Activated T-helper 1 cell treated with anti-CD3 and anti-CD28 coated beads, Interleukin-12 subunit alpha, Interleukin-12 subunit beta, Interleukin-2, Interleukin-4 antibody, amounts not matched to agents 30 ng/mL and 10 ng/mL and 1 ng/mL, durations not matched to agents 14 hours and 24 hours and 36 hours (primary cell): ENCODE results near the gene NUDCD2. TPM values are rescaled to one million over a fixed set of nuclear protein-coding genes. Genes with fewer than 3 reads are reported as not detected.

Experiments used
- DNase-seq: peaks from one replicate; pipeline ENCODE4 v3.0.0; 2021; ENCODE audit warnings: low spot score
- H3K27ac Mint-ChIP-seq: one replicate; pipeline ENCODE4 v1.8.0; 2021; ENCODE audit warnings: mild to moderate bottlenecking, mixed read lengths
- H3K27me3 Mint-ChIP-seq: one replicate; pipeline ENCODE4 v1.8.0; 2022; ENCODE audit warnings: mild to moderate bottlenecking, moderate library complexity, mixed read lengths; ENCODE audit not compliant: insufficient read depth
- H3K36me3 Mint-ChIP-seq: one replicate; pipeline ENCODE4 v1.8.0; 2021; ENCODE audit warnings: low read depth, mixed read lengths
- H3K4me1 Mint-ChIP-seq: one replicate; pipeline ENCODE4 v1.8.0; 2021; ENCODE audit warnings: low read depth, mixed read lengths
- H3K4me3 Mint-ChIP-seq: one replicate; pipeline ENCODE4 v1.8.0; 2021; ENCODE audit warnings: mild to moderate bottlenecking, moderate library complexity, mixed read lengths
- H3K9me3 Mint-ChIP-seq: one replicate; pipeline ENCODE4 v1.8.0; 2021; ENCODE audit warnings: mixed read lengths
- intact Hi-C: fragments of 100-400 bp; cut with micrococcal nuclease; formaldehyde crosslinking; loops from one replicate; pipeline ENCODE4 v1.15.1; 2024
- total RNA-seq: library from RNA; stranded (reverse); gene quantifications from 2 replicates; pipeline ENCODE4 v1.2.3, GENCODE V29; 2022

Gene NUDCD2
- total RNA-seq, result 39.3 and 44.0 TPM in 2 replicates

GRCh38 chr5:163459819-163460561 lies at the start of gene NUDCD2:
Gene NUDCD2 (minus strand): TSS chr5:163460102. CDS start chr5:163460050, 52 bp downstream.
- DNase-seq, result peak; percentile 92
- H3K4me1 Mint-ChIP-seq, result peaks cover 46% of the 10 kb centered on the region
- no peaks in the 10 kb centered on the region for H3K27me3 Mint-ChIP-seq
- peak within 1 kb of the TSS; percentile 96 for H3K4me3 Mint-ChIP-seq
- intact Hi-C loops, result loop anchor here (1.0 kb wide), 2 partner anchors 23 to 45 kb away; partner anchors contain the start of genes CCNG1 and MAT2B
- H3K36me3 Mint-ChIP-seq, result peaks cover 26% of the 10 kb centered on the region
- peak within 1 kb of the TSS; percentile 97 for H3K27ac Mint-ChIP-seq
- no peaks in the 10 kb centered on the region for H3K9me3 Mint-ChIP-seq

GRCh38 chr5:163509291-163509951 lies 49.5 kb upstream of the NUDCD2 start:
- H3K4me1 Mint-ChIP-seq, result peaks cover 60% of the 10 kb centered on the region
- H3K27ac Mint-ChIP-seq, result peak overlapping the region; percentile 59
- H3K36me3 Mint-ChIP-seq, result peaks cover 28% of the 10 kb centered on the region
- H3K4me3 Mint-ChIP-seq, result peak overlapping the region; percentile 92
- intact Hi-C loops, result no loop called here
- no peak for DNase-seq
- no peaks in the 10 kb centered on the region for H3K27me3 Mint-ChIP-seq
- H3K9me3 Mint-ChIP-seq, result no peaks in the 10 kb centered on the region

- peaks cover 31% of the 10 kb centered on the region for H3K36me3 Mint-ChIP-seq
- no peaks in the 10 kb centered on the region for H3K9me3 Mint-ChIP-seq
- H3K27ac Mint-ChIP-seq, result peak overlapping the region; percentile 59
- H3K4me3 Mint-ChIP-seq, result peak overlapping the region; percentile 92
- intact Hi-C loops, result no loop called here
- H3K4me1 Mint-ChIP-seq, result peaks cover 67% of the 10 kb centered on the region
- no peak for DNase-seq
- H3K27me3 Mint-ChIP-seq, result no peaks in the 10 kb centered on the region
Observed at GRCh38 chr5:163508753-163509152, 48.9 kb upstream of the NUDCD2 start.

GRCh38 chr5:163506726-163507125 lies 46.8 kb upstream of the NUDCD2 start:
- peak overlapping the region; percentile 92 for H3K4me3 Mint-ChIP-seq
- H3K27ac Mint-ChIP-seq, result peak overlapping the region; percentile 90
- no peak for DNase-seq
- peaks cover 20% of the 10 kb centered on the region for H3K36me3 Mint-ChIP-seq
- no peaks in the 10 kb centered on the region for H3K9me3 Mint-ChIP-seq
- intact Hi-C loops, result loop anchor here (1.0 to 2.0 kb wide), 3 partner anchors 8 to 69 kb away; partner anchors contain the start of gene CCNG1
- peaks cover 63% of the 10 kb centered on the region for H3K4me1 Mint-ChIP-seq
- H3K27me3 Mint-ChIP-seq, result no peaks in the 10 kb centered on the region

GRCh38 chr5:163506095-163506457 lies 46.2 kb upstream of the NUDCD2 start:
- H3K4me1 Mint-ChIP-seq, result peaks cover 61% of the 10 kb centered on the region
- DNase-seq, result no peak
- intact Hi-C loops, result loop anchor here (1.0 to 2.0 kb wide), 3 partner anchors 8 to 69 kb away; partner anchors contain the start of gene CCNG1
- peak overlapping the region; percentile 92 for H3K4me3 Mint-ChIP-seq
- peak overlapping the region; percentile 90 for H3K27ac Mint-ChIP-seq
- H3K9me3 Mint-ChIP-seq, result no peaks in the 10 kb centered on the region
- no peaks in the 10 kb centered on the region for H3K27me3 Mint-ChIP-seq
- peaks cover 20% of the 10 kb centered on the region for H3K36me3 Mint-ChIP-seq

- H3K4me3 Mint-ChIP-seq, result peak within 1 kb of the TSS; percentile 92
- peak; percentile 95 for DNase-seq
- no peaks in the 10 kb centered on the region for H3K27me3 Mint-ChIP-seq
- peaks cover 57% of the 10 kb centered on the region for H3K4me1 Mint-ChIP-seq
- no peaks in the 10 kb centered on the region for H3K9me3 Mint-ChIP-seq
- peak within 1 kb of the TSS; percentile 90 for H3K27ac Mint-ChIP-seq
- intact Hi-C loops, result loop anchor here (1.0 to 2.0 kb wide), 4 partner anchors 9 to 68 kb away; partner anchors contain the start of genes CCNG1, HMMR and NUDCD2
- peaks cover 15% of the 10 kb centered on the region for H3K36me3 Mint-ChIP-seq
Observed at GRCh38 chr5:163505368-163506094, 45.6 kb upstream of the NUDCD2 start, which contains the start of gene MAT2B. Gene MAT2B (plus strand): TSS chr5:163505619. CDS start chr5:163505687, 68 bp downstream.

- H3K27ac Mint-ChIP-seq, result peak overlapping the region; percentile 90
- intact Hi-C loops, result loop anchor here (1.0 kb wide), 1 partner anchor 45 kb away; the partner anchor contains the start of genes HMMR and NUDCD2
- no peak for DNase-seq
- H3K27me3 Mint-ChIP-seq, result no peaks in the 10 kb centered on the region
- peaks cover 15% of the 10 kb centered on the region for H3K36me3 Mint-ChIP-seq
- H3K4me1 Mint-ChIP-seq, result peaks cover 55% of the 10 kb centered on the region
- no peaks in the 10 kb centered on the region for H3K9me3 Mint-ChIP-seq
- H3K4me3 Mint-ChIP-seq, result peak overlapping the region; percentile 92
Observed at GRCh38 chr5:163505049-163505367, 45.1 kb upstream of the NUDCD2 start.

GRCh38 chr5:163504079-163504931 lies 44.4 kb upstream of the NUDCD2 start:
- Mint-ChIP-seq H3K4me3 (peak overlapping the region; percentile 92), H3K9me3 (no peaks in the 10 kb centered on the region), H3K36me3 (peaks cover 15% of the 10 kb centered on the region), H3K27ac (peak overlapping the region; percentile 90), H3K27me3 (no peaks in the 10 kb centered on the region), H3K4me1 (peaks cover 48% of the 10 kb centered on the region)
- intact Hi-C loops, result no loop called here
- no peak for DNase-seq

GRCh38 chr5:163503106-163504078 lies 43.5 kb upstream of the NUDCD2 start:
- Mint-ChIP-seq H3K9me3 (no peaks in the 10 kb centered on the region), H3K27ac (peak overlapping the region; percentile 90), H3K36me3 (peaks cover 9% of the 10 kb centered on the region), H3K27me3 (no peaks in the 10 kb centered on the region), H3K4me3 (peak overlapping the region; percentile 92), H3K4me1 (peaks cover 39% of the 10 kb centered on the region)
- intact Hi-C loops, result loop anchor here (1.0 to 2.0 kb wide), 2 partner anchors 15 to 30 kb away; no protein-coding TSS in a partner anchor
- DNase-seq, result peak; percentile 27

- Mint-ChIP-seq H3K4me1 (peaks cover 31% of the 10 kb centered on the region), H3K9me3 (no peaks in the 10 kb centered on the region), H3K4me3 (peak overlapping the region; percentile 92), H3K36me3 (peaks cover 6% of the 10 kb centered on the region), H3K27me3 (no peaks in the 10 kb centered on the region), H3K27ac (no peak overlapping the region)
- intact Hi-C loops, result loop anchor here (2.0 kb wide), 1 partner anchor 14 kb away; no protein-coding TSS in a partner anchor
- DNase-seq, result no peak
Observed at GRCh38 chr5:163502521-163502920, 42.6 kb upstream of the NUDCD2 start.

GRCh38 chr5:163498886-163499285 lies 39.0 kb upstream of the NUDCD2 start:
- Mint-ChIP-seq H3K27me3 (no peaks in the 10 kb centered on the region), H3K27ac (no peak overlapping the region), H3K9me3 (no peaks in the 10 kb centered on the region), H3K4me1 (peaks cover 13% of the 10 kb centered on the region), H3K36me3 (peaks cover 2% of the 10 kb centered on the region), H3K4me3 (no peak overlapping the region)
- intact Hi-C loops, result no loop called here
- DNase-seq, result no peak
